Naive B cell (primary cell): ENCODE results near the gene COX14. TPM values are rescaled to one million over a fixed set of nuclear protein-coding genes. Genes with fewer than 3 reads are reported as not detected.
A peak's percentile ranks its signal among the peaks of the same experiment; 100 is the strongest.

Experiments
- ATAC-seq, 2 donors: fragments of 150-1000 bp; cut with Tn5 transposase; 2 replicates each; pipeline ENCODE4 v1.10.0; 2021; ENCODE audit warnings: low read depth in 2 of 2, mild to moderate bottlenecking in 2 of 2, moderate library complexity in 2 of 2
- DNase-seq: peaks from one replicate; pipeline ENCODE4 v3.0.0; 2022
- H3K27ac Mint-ChIP-seq, 6 donors: one replicate each; pipeline ENCODE4 v1.8.0; 2020 to 2022; ENCODE audit warnings: mild to moderate bottlenecking in 6 of 6, mixed read lengths in 6 of 6, moderate library complexity in 5 of 6, inconsistent platforms in 2 of 6
- H3K27me3 Mint-ChIP-seq, 3 donors: one replicate each; pipeline ENCODE4 v1.8.0; 2021 to 2022; ENCODE audit warnings: mixed read lengths in 3 of 3, mild to moderate bottlenecking in 1 of 3
- H3K36me3 Mint-ChIP-seq, 2 donors: one replicate each; pipeline ENCODE4 v1.8.0; 2020 to 2022; ENCODE audit warnings: mixed read lengths in 2 of 2, inconsistent platforms in 1 of 2, mild to moderate bottlenecking in 1 of 2
- H3K4me1 Mint-ChIP-seq, 3 donors: one replicate each; pipeline ENCODE4 v1.8.0; 2020 to 2022; ENCODE audit warnings: mixed read lengths in 3 of 3, inconsistent platforms in 1 of 3, mild to moderate bottlenecking in 1 of 3, moderate library complexity in 1 of 3
- H3K4me3 Mint-ChIP-seq, 8 donors: one replicate each; pipeline ENCODE4 v1.8.0; 2020 to 2022; ENCODE audit warnings: mild to moderate bottlenecking in 8 of 8, mixed read lengths in 8 of 8, moderate library complexity in 8 of 8, inconsistent platforms in 2 of 8
- H3K9me3 Mint-ChIP-seq, 7 donors: one replicate each; pipeline ENCODE4 v1.8.0; 2020 to 2022; ENCODE audit warnings: mixed read lengths in 7 of 7, mild to moderate bottlenecking in 5 of 7, inconsistent platforms in 2 of 7, moderate library complexity in 1 of 7
- polyA plus RNA-seq, 6 donors: library from polyadenylated mRNA; unstranded; fragments of 300-500 nt; fragmentation: Illumina TruSeq; gene quantifications; one replicate each; pipeline ENCODE4 v1.2.3, GENCODE V29; 2021; ENCODE audit warnings: low read depth in 6 of 6

Gene COX14
- 100 to 1,000 TPM; 171 to 225 (median 208) TPM for polyA plus RNA-seq

DNA sequence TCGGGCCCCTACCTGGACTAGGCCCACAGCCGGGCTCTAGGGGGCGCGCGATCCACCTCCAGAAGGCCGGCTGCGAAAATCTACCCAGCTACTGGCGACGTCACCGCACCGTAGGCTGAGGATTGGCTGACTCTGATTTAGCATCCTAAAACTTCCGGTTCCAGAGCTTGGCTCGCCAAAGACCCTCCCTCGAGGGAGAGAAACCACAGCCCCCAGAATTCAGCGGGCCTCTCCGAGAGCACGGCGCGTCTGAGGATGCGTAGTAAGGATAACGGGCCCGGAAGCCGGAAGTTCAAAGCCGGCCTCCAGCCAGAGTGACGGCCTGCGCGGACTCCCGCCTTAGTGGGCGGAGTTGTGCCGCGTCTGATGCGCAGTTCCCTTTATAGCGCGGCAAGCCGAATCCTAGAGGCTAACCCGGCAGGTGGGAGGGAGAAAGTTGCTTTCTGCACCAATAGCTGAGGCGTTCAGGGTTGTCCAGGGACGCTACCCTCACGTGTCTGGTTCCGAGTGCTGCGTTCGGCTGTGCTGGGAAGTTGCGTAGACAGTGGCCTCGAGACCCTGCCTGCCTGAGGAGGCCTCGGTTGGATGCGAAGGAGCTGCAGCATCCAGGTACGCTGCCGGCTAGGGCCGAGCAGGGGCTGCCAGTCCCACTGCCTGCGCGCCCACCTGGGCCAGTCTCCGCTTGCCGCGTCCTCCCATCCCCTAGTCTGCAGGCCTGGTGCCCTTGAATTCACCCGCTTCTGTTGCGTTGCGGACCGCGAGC is at the start of gene COX14:
Gene COX14 (plus strand): TSS at position 544 of the 763 bp plus-strand sequence. CDS start 7,808 bp downstream, outside the sequence.
- Mint-ChIP-seq H3K9me3 (no peaks in the 10 kb centered on the region), H3K4me1 (peaks cover 44 to 71% (median 53%) of the 10 kb centered on the region in 3 donors), H3K4me3 (peak within 1 kb of the TSS; percentile 95 to 99 (median 98)), H3K27ac (peak within 1 kb of the TSS; percentile 97 to 99 (median 98)), H3K36me3 (no peaks in the 10 kb centered on the region), H3K27me3 (no peaks in the 10 kb centered on the region)
- peak; percentile 80 to 81 for ATAC-seq
- peak; percentile 99 for DNase-seq

DNA sequence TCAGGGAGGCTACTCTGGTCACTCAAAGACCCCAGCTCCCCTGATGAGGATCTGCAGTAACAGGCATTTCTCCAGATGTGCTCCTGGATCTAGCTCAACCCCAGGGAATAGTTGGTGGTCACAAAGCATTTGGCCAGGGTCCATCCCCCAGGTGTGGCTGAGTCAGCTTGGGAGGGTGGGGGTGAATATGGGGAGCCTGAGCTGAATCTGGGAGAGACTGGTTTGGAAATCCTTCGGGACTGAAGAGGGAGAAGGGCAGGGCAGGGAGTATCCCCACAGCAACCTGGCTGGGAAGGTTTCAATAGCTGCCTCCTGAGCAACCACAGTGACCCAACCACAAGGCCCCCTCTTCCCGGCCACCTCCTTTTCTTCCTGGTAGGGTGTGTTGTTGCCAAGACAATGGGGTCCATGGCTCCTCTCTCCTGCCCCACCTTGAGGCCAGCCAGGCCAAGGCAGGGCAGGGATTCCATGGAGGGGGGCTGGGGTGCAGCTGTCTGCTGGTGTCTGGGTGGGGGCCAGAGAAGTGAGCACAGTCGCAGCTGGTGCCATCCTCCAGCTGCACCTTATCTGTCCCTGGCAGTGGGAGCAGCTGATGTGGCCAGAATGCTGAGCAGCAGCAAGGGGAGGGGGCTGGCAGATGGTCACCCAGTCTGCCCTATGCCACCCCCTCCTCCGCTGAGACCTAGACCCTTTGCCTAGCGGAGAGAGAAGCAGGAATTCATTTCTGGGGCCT is 49.1 kb upstream of the COX14 start:
- H3K27me3 Mint-ChIP-seq, result peaks cover 31 to 60% (median 47%) of the 10 kb centered on the region in 3 donors
- H3K9me3 Mint-ChIP-seq, result no peaks in the 10 kb centered on the region
- DNase-seq (no peak), ATAC-seq (no peak)
- peak overlapping the region in 1 of 8 donors; percentile 29 for H3K4me3 Mint-ChIP-seq
- peaks cover 0 to 4% (median 4%) of the 10 kb centered on the region in 3 donors for H3K4me1 Mint-ChIP-seq
- H3K36me3 Mint-ChIP-seq, result no peaks in the 10 kb centered on the region
- H3K27ac Mint-ChIP-seq, result peak overlapping the region in 1 of 6 donors; percentile 72

DNA sequence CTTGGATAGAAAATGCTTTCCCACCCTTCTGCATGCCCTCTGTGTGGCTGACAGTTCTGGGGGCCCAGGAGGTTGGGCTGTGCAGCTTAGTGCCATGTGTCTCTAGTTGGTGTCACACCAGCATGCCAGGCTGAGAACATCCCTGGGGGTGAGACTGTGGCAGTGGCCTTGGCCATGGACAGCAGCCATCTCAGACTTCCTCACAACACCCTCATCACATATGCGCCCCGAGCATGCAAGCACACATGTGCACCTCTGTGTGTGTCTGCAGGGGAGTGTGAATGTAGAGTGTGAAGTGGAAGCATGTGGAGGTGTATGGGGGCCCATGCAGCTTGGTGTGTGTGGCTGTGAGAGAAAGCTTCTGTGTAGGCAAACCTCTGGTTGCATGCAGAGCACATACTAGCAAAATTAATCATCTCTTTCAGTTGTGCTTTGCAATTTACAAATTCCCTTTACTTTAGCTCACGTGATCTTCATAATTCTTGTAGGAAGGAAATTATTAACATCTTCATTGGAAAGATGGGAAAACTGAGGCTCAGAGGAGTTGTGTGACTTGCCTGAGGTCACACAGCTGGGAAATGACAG is 46.2 kb upstream of the COX14 start:
- H3K36me3 Mint-ChIP-seq, result no peaks in the 10 kb centered on the region
- no peaks in the 10 kb centered on the region for H3K9me3 Mint-ChIP-seq
- no peak overlapping the region for H3K27ac Mint-ChIP-seq
- H3K4me3 Mint-ChIP-seq, result no peak overlapping the region
- H3K27me3 Mint-ChIP-seq, result peaks cover 15 to 44% (median 28%) of the 10 kb centered on the region in 3 donors
- ATAC-seq (no peak), DNase-seq (no peak)
- peaks cover 7 to 11% (median 9%) of the 10 kb centered on the region in 3 donors for H3K4me1 Mint-ChIP-seq

DNA sequence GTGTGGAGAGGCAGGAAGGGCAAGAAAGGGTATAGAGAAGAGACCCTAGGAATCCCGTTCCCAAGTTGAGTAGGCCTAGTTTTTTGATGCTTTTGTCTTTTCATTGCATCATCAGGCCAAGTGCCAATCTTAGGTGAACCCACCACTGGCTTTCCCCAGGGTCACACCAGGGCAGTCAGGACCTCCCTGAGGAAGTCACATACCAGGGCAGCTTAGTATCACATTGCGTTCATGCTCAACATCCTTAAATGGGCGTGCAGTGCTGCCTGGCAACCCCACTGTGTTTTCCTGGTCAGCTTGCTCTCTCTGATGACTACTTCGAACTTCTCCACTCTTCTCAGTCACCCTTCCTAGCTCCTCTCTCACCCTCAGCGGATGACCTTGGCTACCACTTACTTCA is 45.6 kb upstream of the COX14 start:
- Mint-ChIP-seq H3K36me3 (no peaks in the 10 kb centered on the region), H3K4me3 (no peak overlapping the region), H3K27me3 (peaks cover 11 to 38% (median 23%) of the 10 kb centered on the region in 3 donors), H3K4me1 (peaks cover 7 to 11% (median 9%) of the 10 kb centered on the region in 3 donors), H3K9me3 (no peaks in the 10 kb centered on the region), H3K27ac (no peak overlapping the region)
- peak; percentile 25 to 55 for ATAC-seq
- DNase-seq, result no peak

DNA sequence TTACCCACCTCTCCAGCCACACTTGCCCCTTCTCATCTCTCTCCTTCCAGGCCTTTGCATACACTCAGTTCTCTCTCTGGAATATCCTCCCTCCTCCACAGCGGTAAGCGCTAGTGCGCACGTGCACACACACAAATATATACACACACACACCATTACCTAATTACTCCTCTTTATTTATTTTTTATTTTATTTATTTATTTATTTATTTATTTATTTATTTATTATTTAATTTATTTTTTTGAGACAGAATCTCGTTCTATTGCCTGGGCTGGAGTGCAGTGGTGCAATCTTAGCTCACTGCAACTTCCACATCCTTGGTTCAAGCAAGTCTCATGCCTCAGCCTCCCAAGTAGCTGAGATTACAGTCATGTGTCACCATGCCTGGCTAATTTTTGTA is 43.0 kb upstream of the COX14 start:
- Mint-ChIP-seq H3K27ac (no peak overlapping the region), H3K9me3 (no peaks in the 10 kb centered on the region), H3K4me1 (peaks cover 7 to 9% (median 8%) of the 10 kb centered on the region in 3 donors), H3K4me3 (no peak overlapping the region), H3K36me3 (no peaks in the 10 kb centered on the region), H3K27me3 (peaks cover 7 to 26% (median 14%) of the 10 kb centered on the region in 3 donors)
- ATAC-seq (no peak), DNase-seq (no peak)

- DNase-seq (no peak), ATAC-seq (no peak)
- Mint-ChIP-seq H3K27me3 (peaks cover 7 to 26% (median 10%) of the 10 kb centered on the region in 3 donors), H3K36me3 (no peaks in the 10 kb centered on the region), H3K4me1 (peaks cover 7 to 9% (median 8%) of the 10 kb centered on the region in 3 donors), H3K27ac (no peak overlapping the region), H3K4me3 (no peak overlapping the region), H3K9me3 (no peaks in the 10 kb centered on the region)
Observed at GRCh38 chr12:50069539-50069938, 42.5 kb upstream of the COX14 start.

- peak; percentile 54 for DNase-seq
- ATAC-seq, result peak; percentile 51 to 53
- no peak overlapping the region for H3K27ac Mint-ChIP-seq
- H3K4me3 Mint-ChIP-seq, result peak overlapping the region in 1 of 8 donors; percentile 23
- no peaks in the 10 kb centered on the region for H3K9me3 Mint-ChIP-seq
- peaks cover 8 to 15% (median 13%) of the 10 kb centered on the region in 3 donors for H3K4me1 Mint-ChIP-seq
- peaks cover 7 to 31% (median 9%) of the 10 kb centered on the region in 3 donors for H3K27me3 Mint-ChIP-seq
- H3K36me3 Mint-ChIP-seq, result no peaks in the 10 kb centered on the region
Observed at GRCh38 chr12:50070314-50071060, 41.5 kb upstream of the COX14 start.

GRCh38 chr12:50072198-50072907 is 39.7 kb upstream of the COX14 start:
- no peak for ATAC-seq

GRCh38 chr12:50073206-50073605 is 38.8 kb upstream of the COX14 start:
- no peaks in the 10 kb centered on the region for H3K9me3 Mint-ChIP-seq
- H3K36me3 Mint-ChIP-seq, result no peaks in the 10 kb centered on the region
- DNase-seq (no peak), ATAC-seq (no peak)
- peaks cover 8 to 15% (median 14%) of the 10 kb centered on the region in 3 donors for H3K4me1 Mint-ChIP-seq
- peak overlapping the region in 1 of 6 donors; percentile 31 for H3K27ac Mint-ChIP-seq
- H3K4me3 Mint-ChIP-seq, result no peak overlapping the region
- peaks cover 7 to 49% (median 9%) of the 10 kb centered on the region in 3 donors for H3K27me3 Mint-ChIP-seq

More at GRCh38 chr12:50072198-50072907, 39.7 kb upstream of the COX14 start:
- Mint-ChIP-seq H3K36me3 (no peaks in the 10 kb centered on the region), H3K27me3 (peaks cover 7 to 40% (median 9%) of the 10 kb centered on the region in 3 donors), H3K27ac (peak overlapping the region in 1 of 6 donors; percentile 84), H3K9me3 (no peaks in the 10 kb centered on the region), H3K4me3 (no peak overlapping the region), H3K4me1 (peaks cover 8 to 15% (median 14%) of the 10 kb centered on the region in 3 donors)
- DNase-seq, result no peak

- Mint-ChIP-seq H3K4me3 (no peak overlapping the region), H3K27ac (no peak overlapping the region), H3K4me1 (peaks cover 8 to 15% (median 14%) of the 10 kb centered on the region in 3 donors), H3K9me3 (no peaks in the 10 kb centered on the region), H3K27me3 (peaks cover 7 to 54% (median 9%) of the 10 kb centered on the region in 3 donors), H3K36me3 (no peaks in the 10 kb centered on the region)
- ATAC-seq, result no peak
- no peak for DNase-seq
Observed at GRCh38 chr12:50073712-50074111, 38.3 kb upstream of the COX14 start.

DNA sequence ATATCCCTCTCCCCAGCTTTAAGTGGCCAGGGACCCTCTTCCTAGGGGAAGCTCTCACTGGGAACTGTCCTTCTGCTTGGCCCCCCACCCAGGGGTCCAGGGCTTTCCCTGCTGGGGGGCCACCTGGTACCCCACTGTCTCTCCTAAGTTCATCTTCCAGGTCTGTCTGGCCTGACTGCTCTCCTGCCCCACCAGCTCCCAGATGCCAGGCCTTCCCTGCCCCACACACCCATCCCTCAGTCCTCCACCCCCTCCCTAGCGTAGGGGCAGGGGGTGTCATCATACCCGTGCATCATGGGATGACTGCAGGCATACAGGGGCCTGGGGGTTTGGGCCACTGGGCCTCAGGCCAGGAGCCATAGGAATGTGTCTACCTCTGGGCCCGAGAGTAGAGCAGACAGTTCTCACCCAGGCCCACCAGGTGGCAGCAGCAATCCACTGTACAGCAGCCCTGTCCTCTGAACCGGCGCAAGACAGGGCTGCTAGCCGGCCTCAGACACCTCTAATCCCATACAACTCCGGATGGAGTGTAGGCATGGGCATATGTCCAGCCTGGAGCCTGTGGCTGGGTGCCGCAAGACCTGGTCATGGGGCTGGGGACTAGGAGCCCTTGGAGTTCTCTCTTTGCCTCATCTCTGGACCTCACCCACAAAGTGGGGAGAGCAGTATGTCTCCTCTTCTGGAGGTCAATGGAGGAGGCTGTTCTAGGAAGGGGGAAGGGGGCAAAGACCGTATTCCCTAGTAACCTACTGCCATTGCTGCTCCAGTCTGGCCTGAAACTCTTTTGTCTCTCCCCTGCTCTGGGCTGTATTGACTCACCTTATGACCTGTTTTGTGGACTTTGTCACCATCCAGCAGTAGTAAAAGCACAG is 36.9 kb upstream of the COX14 start:
- Mint-ChIP-seq H3K4me1 (peaks cover 5 to 11% (median 11%) of the 10 kb centered on the region in 3 donors), H3K36me3 (no peaks in the 10 kb centered on the region), H3K4me3 (no peak overlapping the region), H3K27me3 (peaks cover 5 to 57% (median 6%) of the 10 kb centered on the region in 3 donors), H3K27ac (peak overlapping the region in 2 of 6 donors; percentile 37 to 96), H3K9me3 (no peaks in the 10 kb centered on the region)
- ATAC-seq (peak; percentile 92 to 95), DNase-seq (peak; percentile 76)
